Colon (tissue), 2 donors: ENCODE measurements around the gene PTPRE.

Experiments used
- FAIRE-seq: peaks from 2 replicates; lab custom pipeline; 2012; peaks lifted over from hg19 to GRCh38; lab: Jason Lieb, UNC
- donor health status: control.
- donor health status: control.

Gene PTPRE

GRCh38 chr10:128125944-128126764, 219.3 kb downstream of the PTPRE start, which contains the start of gene MKI67:
TSS of gene MKI67 (minus strand) at chr10:128126423. CDS start at chr10:128125667, 756 bp downstream.
- FAIRE-seq, result no peak

GRCh38 chr10:128128582-128128981, 221.7 kb downstream of the PTPRE start:
- no peak for FAIRE-seq

- no peak for FAIRE-seq
These were observed 223.1 kb downstream of the PTPRE start for GRCh38 chr10:128130051-128130450.
